Hematopoietic multipotent progenitor cell treated with erythropoietin and hydrocortisone succinate and interleukin-3 and kit ligand, for 15 days (in vitro differentiated cells): ENCODE data around the gene BSND.

Source experiments
- DNase-seq: peaks from one replicate; pipeline ENCODE4 v3.0.0-alpha.2; 2015; ENCODE audit warnings: low spot score

BSND gene

GRCh38 chr1:54976747-54977146 is 22.0 kb upstream of the BSND start:
- DNase-seq = no peak

GRCh38 chr1:54977533-54978297 is 21.0 kb upstream of the BSND start:
- no peak for DNase-seq

DNA sequence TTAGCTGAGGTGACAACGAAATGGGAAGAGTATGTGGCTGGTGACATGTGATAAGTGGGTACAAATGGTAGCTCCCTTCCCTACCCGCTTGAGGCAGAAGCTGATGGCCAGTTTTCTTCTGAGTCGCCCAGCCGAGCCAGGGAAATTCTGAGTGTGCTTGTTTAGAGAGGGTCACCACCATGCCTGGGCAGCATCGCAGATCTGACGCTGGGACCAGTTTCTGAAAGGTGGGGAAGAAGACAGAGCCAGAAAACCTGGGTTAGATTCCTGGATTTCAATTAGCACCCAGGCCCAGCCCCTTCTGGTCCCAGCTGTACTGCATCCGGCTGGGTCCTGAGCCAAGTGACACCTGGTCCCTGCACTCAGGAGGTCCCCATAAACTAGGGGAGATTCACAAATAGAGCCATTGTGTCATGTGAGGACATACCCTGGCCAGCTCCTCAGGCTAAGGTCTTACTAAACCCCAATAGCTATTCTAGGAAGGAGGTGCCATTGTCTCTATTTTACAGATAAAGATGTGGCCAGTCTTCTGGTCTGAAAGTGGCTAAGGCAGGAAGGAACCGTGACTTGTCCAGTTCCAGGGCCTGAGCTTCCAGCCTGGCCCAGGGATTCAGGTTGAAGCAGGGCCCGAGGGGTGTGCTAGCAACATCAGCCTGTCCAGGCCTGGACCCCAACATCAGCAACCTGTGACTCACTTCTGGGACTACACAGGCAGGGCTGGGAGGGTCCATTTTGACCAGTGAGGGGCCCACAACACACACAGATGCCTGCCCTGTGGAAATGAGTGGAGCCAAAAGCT is 20.0 kb upstream of the BSND start:
- no peak for DNase-seq

DNA sequence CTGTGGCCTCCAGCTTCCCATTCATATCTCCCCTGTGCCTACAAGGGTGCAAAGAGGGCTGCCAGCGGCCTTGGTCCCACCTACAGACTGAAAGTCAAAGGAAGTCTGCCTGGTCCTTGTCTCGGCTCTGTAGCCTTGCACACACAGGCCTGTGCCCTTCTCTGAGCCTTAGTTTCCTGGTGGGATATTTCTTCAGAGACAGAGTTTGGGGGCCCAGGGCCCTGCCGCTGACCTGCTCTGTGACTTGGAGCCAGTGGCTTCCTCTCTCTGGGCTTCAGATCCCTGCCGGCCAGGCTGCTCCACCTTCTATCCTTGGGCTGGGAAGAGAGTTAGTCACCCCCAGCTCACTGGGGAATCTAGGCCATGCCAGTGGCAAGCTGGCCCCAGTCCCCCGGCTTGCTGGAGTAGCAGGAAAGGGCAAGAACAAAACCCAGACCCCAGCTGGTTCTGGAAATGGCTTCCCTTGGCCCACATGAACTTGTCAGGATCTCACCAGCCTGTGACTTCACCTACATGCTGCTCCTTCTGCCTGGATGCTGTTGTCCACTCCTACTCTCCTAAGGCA is 19.3 kb upstream of the BSND start:
- no peak for DNase-seq

- no peak for DNase-seq
These were observed 18.6 kb upstream of the BSND start for GRCh38 chr1:54980046-54980527.

GRCh38 chr1:54980528-54981241 is 18.0 kb upstream of the BSND start, which contains the start of gene TMEM61:
TMEM61 (plus strand) TSS chr1:54980628; CDS start chr1:54981066, 438 bp downstream.
- no peak for DNase-seq

GRCh38 chr1:54981466-54981865 is 17.3 kb upstream of the BSND start:
- no peak for DNase-seq

- no peak for DNase-seq
These were observed 16.0 kb upstream of the BSND start for GRCh38 chr1:54982739-54983138.

DNA sequence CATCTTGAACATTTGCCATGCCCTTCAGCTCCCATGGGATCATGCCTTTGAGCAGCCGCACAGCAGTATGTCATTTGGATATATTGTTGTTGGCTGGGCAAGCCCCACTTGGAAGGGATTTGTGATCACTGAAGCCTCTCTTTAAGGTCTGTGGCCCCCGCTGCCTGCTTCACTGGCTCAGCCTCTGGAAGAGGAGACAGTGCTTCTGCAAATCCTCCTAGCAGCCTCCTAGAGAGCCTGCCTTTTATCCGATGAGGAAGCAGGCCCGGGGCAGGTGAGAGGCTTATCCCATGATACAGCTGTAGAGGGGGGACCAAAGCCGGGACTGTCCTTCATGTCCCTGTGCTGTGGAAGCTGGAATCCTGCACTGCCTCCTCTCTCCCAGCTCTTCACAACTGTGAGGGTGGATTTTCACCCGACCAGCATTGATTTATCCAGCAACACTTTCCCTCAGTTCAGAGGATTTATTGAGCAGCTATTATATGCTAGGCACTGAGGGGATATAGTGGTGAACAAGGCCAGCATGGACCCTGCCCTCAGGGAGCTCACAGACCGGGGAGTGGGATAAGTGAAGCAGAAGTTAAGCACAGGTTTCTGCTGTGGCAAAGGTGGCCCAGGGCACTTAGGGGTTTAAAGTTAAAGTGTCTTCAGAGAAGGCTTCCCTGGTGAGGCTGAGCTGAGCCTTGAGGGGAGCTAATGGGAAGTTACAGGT is 14.4 kb upstream of the BSND start:
- DNase-seq = no peak

DNA sequence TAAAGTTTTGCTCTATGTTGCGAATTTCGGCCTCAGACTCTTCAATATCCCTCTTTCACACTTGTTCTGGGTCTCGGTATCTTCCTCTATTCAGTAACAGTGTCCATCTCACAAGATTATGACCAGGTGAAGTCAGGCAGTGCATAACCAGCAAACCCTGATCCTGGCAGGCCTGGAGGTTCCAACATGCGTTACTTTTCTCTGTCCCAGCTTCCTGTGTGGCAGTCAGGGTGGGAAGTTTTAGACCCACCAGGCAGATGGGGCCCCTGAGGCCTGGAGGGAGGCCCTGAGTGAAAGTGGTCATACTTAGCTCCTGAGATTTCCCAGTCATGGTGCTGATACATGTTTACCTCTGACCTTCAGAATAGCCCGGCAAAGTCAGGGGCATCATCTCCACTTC is 13.2 kb upstream of the BSND start:
- no peak for DNase-seq

- no peak for DNase-seq
These were observed 12.7 kb upstream of the BSND start for GRCh38 chr1:54986025-54986424.

- no peak for DNase-seq
These were observed 12.2 kb upstream of the BSND start for GRCh38 chr1:54986533-54986932.

- DNase-seq = no peak
These were observed 11.3 kb upstream of the BSND start for GRCh38 chr1:54987427-54987826.

DNA sequence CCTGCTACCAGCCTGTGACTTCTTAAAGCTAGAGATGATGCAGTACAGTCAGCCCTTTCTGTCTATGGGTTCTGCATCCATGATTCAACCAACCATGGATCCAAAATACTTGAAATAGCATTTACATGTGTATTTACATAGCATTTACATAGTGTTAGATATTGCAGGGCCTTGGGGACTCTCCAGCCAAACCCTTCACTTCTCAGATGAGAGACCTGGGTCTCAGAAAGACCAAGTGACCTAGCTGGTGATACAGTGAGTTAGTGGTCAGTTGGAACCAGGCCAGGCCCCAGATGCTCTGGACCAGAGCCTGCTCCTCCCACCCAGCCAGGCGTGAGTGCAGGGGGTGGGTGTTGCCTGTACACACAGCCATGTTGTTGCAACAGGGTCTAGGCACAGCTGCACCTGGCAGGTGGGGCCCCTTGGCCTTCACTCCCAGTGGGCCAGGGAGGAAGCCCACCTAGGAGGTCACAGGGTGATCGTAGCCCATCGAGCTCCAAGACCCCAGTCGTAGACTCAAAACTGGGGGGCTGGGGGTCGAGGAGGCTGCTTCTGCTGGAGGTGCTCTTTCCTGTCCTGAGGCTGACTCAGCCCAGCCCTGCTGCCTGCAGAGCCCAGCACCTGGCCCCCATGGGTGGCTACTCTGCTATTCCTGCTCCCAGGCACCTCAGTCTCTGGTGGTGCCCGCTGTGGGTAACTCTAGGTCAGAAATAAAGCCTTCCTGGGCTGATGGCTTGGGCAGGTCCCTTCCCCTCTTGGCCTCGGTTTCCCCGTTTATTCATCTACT is 10.6 kb upstream of the BSND start:
- DNase-seq = no peak

GRCh38 chr1:54988975-54989374 is 9.8 kb upstream of the BSND start:
- DNase-seq = no peak

GRCh38 chr1:54989473-54989872 is 9.3 kb upstream of the BSND start:
- DNase-seq = no peak

DNA sequence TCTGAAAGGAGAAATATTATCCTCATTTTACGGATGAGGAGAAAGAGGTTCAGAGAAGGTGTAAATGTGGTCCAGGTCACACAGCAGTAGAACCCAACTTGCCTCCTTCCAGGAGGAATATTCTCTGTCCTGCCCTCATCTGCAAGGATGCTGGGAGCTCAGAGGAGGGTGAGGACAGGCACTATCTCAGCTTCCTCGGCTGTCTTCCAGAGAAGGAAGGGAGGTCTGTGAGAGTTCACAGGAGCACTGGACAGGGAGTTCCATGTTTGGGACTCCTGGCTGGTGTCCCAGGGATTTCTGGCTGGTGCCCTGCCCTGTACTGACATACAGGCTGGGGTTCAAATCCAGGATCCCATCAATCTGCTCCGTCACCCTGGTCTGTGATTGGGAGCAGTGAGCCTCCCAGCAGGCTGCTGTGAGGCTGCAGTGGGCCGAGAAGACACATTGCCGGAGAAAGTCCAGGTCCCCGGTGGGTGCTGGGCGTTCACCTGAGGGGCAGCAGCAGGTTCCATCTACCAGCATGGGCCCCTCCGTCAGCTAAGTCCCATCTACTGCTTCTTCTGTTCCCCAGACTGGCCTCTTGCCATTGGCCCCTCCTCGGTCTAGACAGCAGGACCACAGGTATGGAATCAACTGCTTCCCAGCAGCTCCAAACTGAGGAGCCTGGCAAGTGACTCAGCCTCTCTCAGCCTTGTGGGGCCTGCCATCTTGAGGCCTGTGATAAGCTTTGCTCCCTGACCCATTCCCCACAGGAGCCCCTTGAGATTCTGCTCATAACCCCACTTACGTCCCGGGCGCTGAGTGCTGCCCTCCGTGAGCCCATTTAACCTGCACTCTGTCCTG is 8.5 kb upstream of the BSND start:
- DNase-seq = no peak

- DNase-seq = no peak
These were observed 7.8 kb upstream of the BSND start for GRCh38 chr1:54990916-54991315.

DNA sequence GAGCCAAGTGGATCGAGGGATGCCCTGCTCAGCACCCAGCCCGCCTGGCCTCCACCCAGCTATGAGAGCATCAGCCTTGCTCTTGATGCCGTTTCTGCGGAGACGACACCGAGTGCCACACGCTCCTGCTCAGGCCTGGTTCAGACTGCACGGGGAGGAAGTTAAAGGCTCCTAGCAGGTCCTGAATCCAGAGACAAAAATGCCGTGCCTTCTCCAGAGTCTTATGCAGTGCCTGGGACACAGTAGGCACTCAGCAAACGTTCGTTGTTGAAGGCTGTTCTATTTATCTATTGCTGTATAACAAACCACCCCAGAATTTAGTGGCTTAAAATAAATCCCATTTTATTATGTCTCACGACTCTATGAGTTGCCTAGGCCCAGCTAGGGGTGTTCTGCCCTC is 6.8 kb upstream of the BSND start:
- no peak for DNase-seq

DNA sequence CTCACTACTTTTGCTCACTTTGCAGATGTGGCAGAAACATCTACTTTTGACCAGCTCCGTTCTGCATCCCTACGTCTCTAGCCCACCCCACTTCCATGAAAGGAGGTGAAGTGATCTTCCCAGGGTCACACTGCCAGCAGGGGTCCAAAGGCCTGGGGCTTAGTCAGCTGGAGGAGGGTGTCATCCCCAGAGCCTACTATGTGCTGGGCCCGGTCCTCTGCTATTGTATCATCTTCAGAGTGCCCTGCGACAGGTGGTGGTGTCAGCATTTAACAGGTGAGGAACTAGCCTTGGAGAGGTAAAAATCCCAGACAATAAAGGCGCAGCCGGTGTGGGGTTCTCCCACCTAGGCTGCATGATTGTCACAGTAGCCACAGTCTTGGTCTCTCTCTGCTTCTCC is 5.6 kb upstream of the BSND start:
- no peak for DNase-seq
